HG03575 (cell line): ENCODE measurements around the gene UFSP1.

Experiments
- ATAC-seq: cut with Tn5 transposase; IDR thresholded peaks from one replicate; pipeline ENCODE4 v1.9.1; 2021; ENCODE audit not compliant: unreplicated experiment, insufficient number of reproducible peaks, low FRiP score; ENCODE audit errors: extremely low read depth

Gene UFSP1

GRCh38 chr7:100885440-100886141 is 3.9 kb downstream of the UFSP1 start:
- ATAC-seq, result no peak

GRCh38 chr7:100884736-100885439 is 4.6 kb downstream of the UFSP1 start:
- no peak for ATAC-seq

GRCh38 chr7:100882785-100883526 is 6.6 kb downstream of the UFSP1 start:
- ATAC-seq, result no peak

GRCh38 chr7:100882201-100882600 is 7.3 kb downstream of the UFSP1 start:
- no peak for ATAC-seq

GRCh38 chr7:100881136-100881535 is 8.4 kb downstream of the UFSP1 start:
- ATAC-seq, result no peak

GRCh38 chr7:100880645-100881044 is 8.9 kb downstream of the UFSP1 start:
- no peak for ATAC-seq

- no peak for ATAC-seq
These were observed 9.7 kb downstream of the UFSP1 start for GRCh38 chr7:100879685-100880261.

- ATAC-seq, result no peak
These were observed 10.8 kb downstream of the UFSP1 start for GRCh38 chr7:100878685-100879084.

- ATAC-seq, result no peak
These were observed 11.5 kb downstream of the UFSP1 start for GRCh38 chr7:100878013-100878412.

- ATAC-seq, result no peak
These were observed 14.2 kb downstream of the UFSP1 start for GRCh38 chr7:100875356-100875751.

- no peak for ATAC-seq
These were observed 14.7 kb downstream of the UFSP1 start, which contains the start of gene SRRT for GRCh38 chr7:100874577-100875355. Gene SRRT (plus strand): TSS chr7:100875103. CDS start chr7:100875591, 488 bp downstream.

- no peak for ATAC-seq
These were observed 15.3 kb downstream of the UFSP1 start for GRCh38 chr7:100874300-100874576.

- no peak for ATAC-seq
These were observed 15.8 kb downstream of the UFSP1 start for GRCh38 chr7:100873599-100874299.

GRCh38 chr7:100867776-100868485 is 21.6 kb downstream of the UFSP1 start:
- ATAC-seq, result no peak

- ATAC-seq, result no peak
These were observed 22.3 kb downstream of the UFSP1 start, which contains the start of gene TRIP6 for GRCh38 chr7:100867040-100867775. Gene TRIP6 (plus strand): TSS chr7:100867387. CDS start chr7:100867498, 111 bp downstream.

GRCh38 chr7:100866729-100867039 is 22.8 kb downstream of the UFSP1 start:
- no peak for ATAC-seq

- ATAC-seq, result no peak
These were observed 23.4 kb downstream of the UFSP1 start for GRCh38 chr7:100865938-100866728.
